Neural cell (in vitro differentiated cells): ENCODE results near the gene TFDP2. TPM values are rescaled to one million over a fixed set of nuclear protein-coding genes. Genes with fewer than 3 reads are reported as not detected.
"Not testable (repeated sequence)": the region's sequence is repeated elsewhere in the genome, so short reads cannot be mapped to it uniquely, and the experiment has no call there.

Experiments
- H2AFZ ChIP-seq: fragments of 200-600, 300-800 bp; sonication (generic), shearing (Covaris generic); 2 replicates; pipeline ENCODE4 v1.6.0; 2014; ENCODE audit warnings: low read depth, mild to moderate bottlenecking, antibody characterized with exemption, low read length, moderate library complexity
- H3F3A ChIP-seq: fragments of 200-600 bp; shearing (Covaris generic); 2 replicates; pipeline ENCODE4 v1.6.1; 2016; ENCODE audit warnings: mild to moderate bottlenecking, moderate library complexity, mixed read lengths, antibody characterized with exemption, low read length; ENCODE audit not compliant: insufficient read depth, poor library complexity, severe bottlenecking
- H3K27ac ChIP-seq: fragments of 200-600, 300-800 bp; sonication (generic), shearing (Covaris generic); 2 replicates; pipeline ENCODE4 v1.5.1; 2014; ENCODE audit warnings: mild to moderate bottlenecking, low read length, moderate library complexity
- H3K27me3 ChIP-seq: fragments of 300-800, 200-600 bp; sonication (generic), shearing (Covaris generic); 2 replicates; pipeline ENCODE4 v1.6.0; 2014; ENCODE audit warnings: mild to moderate bottlenecking, low read depth, low read length, moderate library complexity; ENCODE audit not compliant: insufficient read depth
- H3K36me3 ChIP-seq: fragments of 300-800, 200-600 bp; sonication (generic), shearing (Covaris generic); 2 replicates; pipeline ENCODE4 v1.5.1; 2014; ENCODE audit warnings: mild to moderate bottlenecking, antibody characterized with exemption, low read length, moderate library complexity; ENCODE audit not compliant: insufficient read depth
- H3K4me2 ChIP-seq: fragments of 300-800, 200-600 bp; sonication (generic), shearing (Covaris generic); 2 replicates; pipeline ENCODE4 v1.6.0; 2014; ENCODE audit warnings: mild to moderate bottlenecking, low read length
- H3K4me3 ChIP-seq: fragments of 300-800, 200-600 bp; sonication (generic), shearing (Covaris generic); 2 replicates; pipeline ENCODE4 v1.5.1; 2014; ENCODE audit warnings: mild to moderate bottlenecking, low read length, moderate library complexity
- H3K79me2 ChIP-seq: fragments of 200-600 bp; shearing (Covaris generic); replicated peaks from 2 replicates; pipeline ENCODE4 v1.6.0; 2014; ENCODE audit warnings: mild to moderate bottlenecking, low read length, moderate library complexity; ENCODE audit not compliant: insufficient read depth
- H3K9ac ChIP-seq: fragments of 300-800, 200-600 bp; sonication (generic), shearing (Covaris generic); 2 replicates; pipeline ENCODE4 v1.6.1; 2016; ENCODE audit warnings: mild to moderate bottlenecking, low read length, mixed read lengths
- H3K9me2 ChIP-seq: fragments of 200-600 bp; shearing (Covaris generic); 2 replicates; pipeline ENCODE4 v1.6.1; 2016; ENCODE audit warnings: mild to moderate bottlenecking, low read length, mixed read lengths; ENCODE audit not compliant: insufficient read depth
- H3K9me3 ChIP-seq: fragments of 200-600, 300-800 bp; sonication (generic), shearing (Covaris generic); 2 replicates; pipeline ENCODE4 v1.6.1; 2016; ENCODE audit warnings: mild to moderate bottlenecking, mixed run types, low read length, moderate library complexity, mixed read lengths
- H4K20me1 ChIP-seq: fragments of 200-600 bp; shearing (Covaris generic); 2 replicates; pipeline ENCODE4 v1.6.1; 2016; ENCODE audit warnings: mild to moderate bottlenecking, mixed run types; ENCODE audit not compliant: insufficient read depth
- EP300 ChIP-seq: fragments of 450-650 bp; conservative IDR thresholded peaks from 2 replicates; pipeline ENCODE4 v1.6.1; 2014; ENCODE audit warnings: antibody characterized with exemption, mild to moderate bottlenecking, moderate library complexity; ENCODE audit not compliant: poor library complexity, severe bottlenecking
- EZH2 ChIP-seq: fragments of 200-600, 300-800 bp; shearing (Covaris generic), sonication (generic); IDR thresholded peaks from 2 replicates; pipeline ENCODE4 v1.6.1; 2014; ENCODE audit warnings: antibody characterized with exemption, low read length, borderline replicate concordance, mild to moderate bottlenecking; ENCODE audit not compliant: insufficient read depth, poor library complexity, severe bottlenecking
- MXI1 ChIP-seq: fragments of 450-650 bp; conservative IDR thresholded peaks from 2 replicates; pipeline ENCODE4 v1.6.1; 2014; ENCODE audit warnings: antibody characterized with exemption, mild to moderate bottlenecking; ENCODE audit not compliant: poor library complexity, severe bottlenecking
- POLR2AphosphoS5 ChIP-seq: IDR thresholded peaks from 2 replicates; pipeline ENCODE4 v1.6.1; 2012
- RAD21 ChIP-seq: fragments of 450-650 bp; conservative IDR thresholded peaks from 2 replicates; pipeline ENCODE4 v1.6.1; 2014; ENCODE audit warnings: antibody characterized with exemption, mild to moderate bottlenecking, moderate library complexity
- SMC3 ChIP-seq: fragments of 450-650 bp; conservative IDR thresholded peaks from 2 replicates; pipeline ENCODE4 v1.6.1; 2014; ENCODE audit warnings: antibody characterized with exemption, mild to moderate bottlenecking, moderate library complexity; ENCODE audit not compliant: poor library complexity
- TAF1 ChIP-seq: IDR thresholded peaks from 2 replicates; pipeline ENCODE4 v1.6.1; 2012; ENCODE audit warnings: low read depth
- polyA plus RNA-seq: library from polyadenylated mRNA; depleted of rRNA; stranded (reverse); fragments of >200 nt; gene quantifications from 2 replicates; pipeline ENCODE4 v1.2.3, GENCODE V29; 2014
- TF ChIP-seq, protein P1 (sequence below): IDR thresholded peaks from 2 replicates; pipeline ENCODE4 v1.6.1; 2012; ENCODE audit warnings: borderline replicate concordance
- TF ChIP-seq, protein P2 (sequence below): fragments of 450-650 bp; IDR thresholded peaks from 2 replicates; pipeline ENCODE4 v1.5.1; 2014; ENCODE audit warnings: antibody characterized with exemption, mild to moderate bottlenecking, moderate library complexity; ENCODE audit not compliant: poor library complexity, severe bottlenecking

The TFDP2 gene
- polyA plus RNA-seq, 1 donor from 2014 or later: 17.0 TPM

GRCh38 chr3:142077155-142077858 lies 72.0 kb downstream of the TFDP2 start:
- no peak overlapping the region for H3K9ac ChIP-seq
- H3K4me2 ChIP-seq: no peak overlapping the region
- no peaks in the 10 kb centered on the region for H3K36me3 ChIP-seq
- H3K27ac ChIP-seq: no peak overlapping the region
- no peaks in the 10 kb centered on the region for H3K27me3 ChIP-seq
- TF ChIP-seq SMC3 (no peak), POLR2AphosphoS5 (no peak), EP300 (no peak), TAF1 (no peak), EZH2 (no peak), RAD21 (no peak)
- TF ChIP-seq, protein P1, sequence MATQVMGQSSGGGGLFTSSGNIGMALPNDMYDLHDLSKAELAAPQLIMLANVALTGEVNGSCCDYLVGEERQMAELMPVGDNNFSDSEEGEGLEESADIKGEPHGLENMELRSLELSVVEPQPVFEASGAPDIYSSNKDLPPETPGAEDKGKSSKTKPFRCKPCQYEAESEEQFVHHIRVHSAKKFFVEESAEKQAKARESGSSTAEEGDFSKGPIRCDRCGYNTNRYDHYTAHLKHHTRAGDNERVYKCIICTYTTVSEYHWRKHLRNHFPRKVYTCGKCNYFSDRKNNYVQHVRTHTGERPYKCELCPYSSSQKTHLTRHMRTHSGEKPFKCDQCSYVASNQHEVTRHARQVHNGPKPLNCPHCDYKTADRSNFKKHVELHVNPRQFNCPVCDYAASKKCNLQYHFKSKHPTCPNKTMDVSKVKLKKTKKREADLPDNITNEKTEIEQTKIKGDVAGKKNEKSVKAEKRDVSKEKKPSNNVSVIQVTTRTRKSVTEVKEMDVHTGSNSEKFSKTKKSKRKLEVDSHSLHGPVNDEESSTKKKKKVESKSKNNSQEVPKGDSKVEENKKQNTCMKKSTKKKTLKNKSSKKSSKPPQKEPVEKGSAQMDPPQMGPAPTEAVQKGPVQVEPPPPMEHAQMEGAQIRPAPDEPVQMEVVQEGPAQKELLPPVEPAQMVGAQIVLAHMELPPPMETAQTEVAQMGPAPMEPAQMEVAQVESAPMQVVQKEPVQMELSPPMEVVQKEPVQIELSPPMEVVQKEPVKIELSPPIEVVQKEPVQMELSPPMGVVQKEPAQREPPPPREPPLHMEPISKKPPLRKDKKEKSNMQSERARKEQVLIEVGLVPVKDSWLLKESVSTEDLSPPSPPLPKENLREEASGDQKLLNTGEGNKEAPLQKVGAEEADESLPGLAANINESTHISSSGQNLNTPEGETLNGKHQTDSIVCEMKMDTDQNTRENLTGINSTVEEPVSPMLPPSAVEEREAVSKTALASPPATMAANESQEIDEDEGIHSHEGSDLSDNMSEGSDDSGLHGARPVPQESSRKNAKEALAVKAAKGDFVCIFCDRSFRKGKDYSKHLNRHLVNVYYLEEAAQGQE: no peak
- TF ChIP-seq, protein P2, sequence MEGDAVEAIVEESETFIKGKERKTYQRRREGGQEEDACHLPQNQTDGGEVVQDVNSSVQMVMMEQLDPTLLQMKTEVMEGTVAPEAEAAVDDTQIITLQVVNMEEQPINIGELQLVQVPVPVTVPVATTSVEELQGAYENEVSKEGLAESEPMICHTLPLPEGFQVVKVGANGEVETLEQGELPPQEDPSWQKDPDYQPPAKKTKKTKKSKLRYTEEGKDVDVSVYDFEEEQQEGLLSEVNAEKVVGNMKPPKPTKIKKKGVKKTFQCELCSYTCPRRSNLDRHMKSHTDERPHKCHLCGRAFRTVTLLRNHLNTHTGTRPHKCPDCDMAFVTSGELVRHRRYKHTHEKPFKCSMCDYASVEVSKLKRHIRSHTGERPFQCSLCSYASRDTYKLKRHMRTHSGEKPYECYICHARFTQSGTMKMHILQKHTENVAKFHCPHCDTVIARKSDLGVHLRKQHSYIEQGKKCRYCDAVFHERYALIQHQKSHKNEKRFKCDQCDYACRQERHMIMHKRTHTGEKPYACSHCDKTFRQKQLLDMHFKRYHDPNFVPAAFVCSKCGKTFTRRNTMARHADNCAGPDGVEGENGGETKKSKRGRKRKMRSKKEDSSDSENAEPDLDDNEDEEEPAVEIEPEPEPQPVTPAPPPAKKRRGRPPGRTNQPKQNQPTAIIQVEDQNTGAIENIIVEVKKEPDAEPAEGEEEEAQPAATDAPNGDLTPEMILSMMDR: no peak
- H3K4me3 ChIP-seq: no peak overlapping the region
- H3F3A ChIP-seq: no peaks in the 10 kb centered on the region
- no peaks in the 10 kb centered on the region for H3K9me2 ChIP-seq
- no peaks in the 10 kb centered on the region for H3K9me3 ChIP-seq
- H4K20me1 ChIP-seq: no peaks in the 10 kb centered on the region
- H2AFZ ChIP-seq: no peak overlapping the region
- H3K79me2 ChIP-seq: no peaks in the 10 kb centered on the region

DNA sequence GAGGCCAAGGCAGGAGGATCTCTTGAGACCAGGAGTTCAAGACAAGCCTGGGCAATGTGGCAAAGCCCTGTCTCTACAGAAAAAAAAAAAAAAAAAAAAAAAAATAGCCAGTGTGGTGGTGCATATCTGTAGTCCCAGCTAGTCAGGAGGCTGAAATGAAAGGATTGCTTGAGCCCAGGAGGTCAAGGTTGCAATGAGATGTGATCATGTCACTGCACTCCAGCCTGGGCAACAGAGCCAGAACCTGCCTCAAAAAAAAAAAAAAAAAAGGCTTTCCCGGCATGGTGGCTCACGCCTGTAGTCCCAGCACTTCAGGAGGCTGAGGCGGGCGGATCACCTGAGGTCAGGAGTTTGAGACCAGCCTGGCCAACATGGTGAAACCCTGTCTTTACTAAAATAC lies 73.7 kb downstream of the TFDP2 start:
- H3K4me2 ChIP-seq, H4K20me1 ChIP-seq, H3K27ac ChIP-seq, H3K9me2 ChIP-seq, H3K9me3 ChIP-seq, H3K79me2 ChIP-seq, H3K27me3 ChIP-seq, H2AFZ ChIP-seq, H3F3A ChIP-seq, H3K4me3 ChIP-seq, H3K36me3 ChIP-seq, H3K9ac ChIP-seq: not testable (repeated sequence)

- Histone ChIP-seq H4K20me1 (no peaks in the 10 kb centered on the region), H3K9ac (no peak overlapping the region), H3K79me2 (no peaks in the 10 kb centered on the region), H3F3A (no peaks in the 10 kb centered on the region), H3K9me2 (no peaks in the 10 kb centered on the region), H3K4me3 (no peak overlapping the region), H3K27me3 (no peaks in the 10 kb centered on the region), H3K36me3 (no peaks in the 10 kb centered on the region), H3K27ac (no peak overlapping the region), H3K9me3 (no peaks in the 10 kb centered on the region), H2AFZ (no peak overlapping the region), H3K4me2 (no peak overlapping the region)
- TF ChIP-seq EP300 (no peak), RAD21 (no peak), SMC3 (no peak), EZH2 (no peak), TAF1 (no peak), POLR2AphosphoS5 (no peak), MXI1 (no peak)
- TF ChIP-seq, protein P2: no peak
- TF ChIP-seq, protein P1: no peak
Measured at GRCh38 chr3:142072816-142073215, 76.5 kb downstream of the TFDP2 start.
